Skeletal muscle cell (primary cell): Measurements from ENCODE around the gene DNHD1.

Experiments used
- DNase-seq: peaks from one replicate; pipeline ENCODE4 v3.0.0-alpha.2; 2010; ENCODE audit warnings: low read depth
- H3K4me3 ChIP-seq: 2 replicates; pipeline ENCODE4 v1.5.1; 2011; ENCODE audit warnings: low read depth, mild to moderate bottlenecking, control low read depth, low read length, moderate library complexity

DNHD1 gene

DNA sequence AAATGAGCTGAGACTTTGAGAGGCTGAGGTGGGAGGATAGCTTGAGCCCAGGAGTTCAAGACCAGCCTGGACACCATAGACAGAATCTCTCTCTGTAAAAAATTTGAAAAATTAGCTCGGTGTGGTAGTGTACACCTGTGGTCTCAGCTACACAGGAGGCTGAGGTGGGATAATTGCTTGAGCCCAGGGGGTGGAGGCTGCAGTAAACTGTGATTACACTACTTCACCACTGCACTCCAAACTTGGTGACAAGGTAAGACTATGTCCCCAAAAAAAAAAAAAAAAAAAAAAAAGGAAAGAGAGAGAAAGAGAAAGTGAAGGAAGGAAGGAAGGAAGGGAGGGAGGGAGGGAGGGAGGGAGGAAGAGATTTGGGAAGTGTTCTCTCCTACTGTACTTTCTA, 81.1 kb downstream of the DNHD1 start:
- no peak for DNase-seq
- no peak overlapping the region for H3K4me3 ChIP-seq

- DNase-seq, result no peak
- no peak overlapping the region for H3K4me3 ChIP-seq
Measured at GRCh38 chr11:6579681-6580080, 82.6 kb downstream of the DNHD1 start.

DNA sequence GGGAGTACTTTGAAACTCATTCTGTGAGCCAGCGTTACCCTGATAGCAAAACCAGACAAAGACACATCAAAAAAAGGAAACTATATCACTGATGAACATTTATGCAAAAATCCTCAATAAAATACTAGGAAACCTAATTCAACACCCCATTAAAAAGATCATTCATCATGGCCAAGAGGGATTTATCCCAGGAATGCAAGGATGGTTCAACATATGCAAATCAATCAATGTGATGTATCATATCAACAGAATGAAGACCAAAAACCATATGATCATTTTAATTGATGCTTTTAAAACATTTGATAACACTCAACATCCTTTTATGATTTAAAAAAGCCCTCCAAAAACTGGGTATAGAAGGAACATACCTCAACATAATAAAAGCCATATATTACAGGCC, 86.5 kb downstream of the DNHD1 start:
- H3K4me3 ChIP-seq, result no peak overlapping the region
- DNase-seq, result no peak

DNA sequence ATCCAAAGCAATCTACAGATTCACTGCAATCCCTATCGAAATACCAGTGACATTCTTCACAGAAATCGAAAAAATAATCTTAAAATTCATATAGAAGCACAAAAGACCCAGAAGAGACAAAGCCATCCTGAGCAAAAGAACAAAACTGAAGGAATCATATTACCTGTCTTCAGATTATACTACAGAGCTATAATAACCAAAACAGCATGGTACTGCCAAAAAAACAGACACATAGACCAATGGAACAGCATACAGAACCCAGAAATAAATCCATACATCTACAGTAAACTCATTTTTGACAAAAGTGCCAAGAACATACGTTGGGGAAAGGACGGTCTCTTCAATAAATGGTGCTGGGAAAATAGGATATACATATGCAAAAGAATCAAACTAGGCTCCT, 87.4 kb downstream of the DNHD1 start:
- H3K4me3 ChIP-seq, result no peak overlapping the region
- DNase-seq, result no peak

GRCh38 chr11:6586434-6587359, 89.6 kb downstream of the DNHD1 start:
- H3K4me3 ChIP-seq, result no peak overlapping the region
- DNase-seq, result no peak

DNA sequence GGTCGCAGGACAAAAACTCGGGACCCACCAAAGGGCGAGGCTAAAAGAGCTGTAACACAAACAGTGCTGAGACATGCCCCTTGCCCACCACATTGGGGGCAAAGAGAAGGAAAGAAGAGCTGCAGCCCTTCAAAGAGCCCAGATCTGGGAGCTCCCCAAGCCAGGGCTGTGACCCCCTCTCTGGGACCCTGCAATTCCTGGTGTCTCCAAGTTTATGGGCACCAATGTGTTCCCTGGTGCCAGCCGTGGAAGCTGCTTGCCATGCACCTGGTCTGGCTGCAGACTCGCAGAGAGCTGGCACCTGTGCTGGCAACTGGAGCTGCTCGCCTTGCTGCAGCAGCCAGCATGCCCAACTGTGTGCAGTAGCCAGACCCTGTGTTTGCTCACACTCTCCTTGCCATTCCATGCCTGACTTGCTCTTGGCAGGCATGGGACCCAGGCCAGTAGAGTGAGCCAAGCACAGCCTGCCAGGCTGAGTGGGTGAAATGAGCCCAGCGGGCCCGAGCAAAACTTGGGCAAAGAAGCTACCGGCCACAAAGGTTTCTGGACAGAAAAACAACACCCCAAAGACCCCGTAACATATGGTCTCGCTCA, 90.4 kb downstream of the DNHD1 start:
- H3K4me3 ChIP-seq, result no peak overlapping the region
- DNase-seq, result no peak

DNA sequence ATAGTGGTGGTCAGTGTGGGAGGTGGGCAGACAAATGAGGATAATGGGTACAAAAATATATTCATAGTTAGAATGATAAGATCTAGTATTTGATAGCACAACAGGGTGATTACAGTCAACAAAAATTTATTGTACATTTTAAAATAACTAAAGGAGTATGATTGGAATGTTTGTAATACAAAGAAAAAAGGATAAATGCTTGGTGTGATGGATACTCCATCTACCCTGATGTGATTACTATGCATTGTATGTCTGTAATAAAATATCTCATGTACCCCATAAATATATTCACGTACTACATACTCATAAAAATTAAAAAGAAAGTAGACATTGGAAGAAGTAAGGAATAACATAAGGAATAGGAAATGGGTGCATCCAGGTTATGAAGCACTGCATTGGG, 90.9 kb downstream of the DNHD1 start:
- H3K4me3 ChIP-seq, result no peak overlapping the region
- no peak for DNase-seq

DNA sequence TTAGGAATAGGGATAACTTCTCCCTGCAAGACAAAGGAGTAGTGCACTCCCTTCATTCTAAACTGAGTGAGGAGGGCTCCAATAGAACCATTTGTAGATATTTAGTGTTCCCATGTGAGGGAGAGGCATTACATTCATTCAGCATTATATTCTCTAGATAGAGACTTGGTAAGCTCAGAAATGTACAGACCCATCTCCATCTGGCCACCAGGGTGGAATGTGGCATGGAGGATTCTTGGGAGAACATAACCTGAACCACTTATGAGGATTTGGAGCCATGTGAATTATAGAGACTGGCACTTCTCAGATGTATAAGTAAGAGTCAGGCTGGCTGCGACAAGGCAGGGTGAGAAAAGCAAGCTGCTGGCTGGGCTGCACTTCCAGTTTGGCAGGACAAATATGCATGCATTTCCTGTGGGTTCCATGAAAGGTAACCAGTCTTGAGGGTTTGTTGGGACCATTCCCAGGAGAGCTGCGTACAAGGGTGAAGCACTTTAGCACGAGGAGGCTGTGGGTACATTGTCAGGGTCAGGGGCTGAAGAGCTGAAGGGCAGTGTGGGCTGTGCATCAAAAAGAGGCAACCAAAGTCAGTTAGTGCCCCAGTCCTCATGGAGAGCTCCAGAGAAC, 97.2 kb downstream of the DNHD1 start:
- no peak for DNase-seq
- no peak overlapping the region for H3K4me3 ChIP-seq

- no peak overlapping the region for H3K4me3 ChIP-seq
- no peak for DNase-seq
Measured at GRCh38 chr11:6596239-6596877, 99.3 kb downstream of the DNHD1 start.

DNA sequence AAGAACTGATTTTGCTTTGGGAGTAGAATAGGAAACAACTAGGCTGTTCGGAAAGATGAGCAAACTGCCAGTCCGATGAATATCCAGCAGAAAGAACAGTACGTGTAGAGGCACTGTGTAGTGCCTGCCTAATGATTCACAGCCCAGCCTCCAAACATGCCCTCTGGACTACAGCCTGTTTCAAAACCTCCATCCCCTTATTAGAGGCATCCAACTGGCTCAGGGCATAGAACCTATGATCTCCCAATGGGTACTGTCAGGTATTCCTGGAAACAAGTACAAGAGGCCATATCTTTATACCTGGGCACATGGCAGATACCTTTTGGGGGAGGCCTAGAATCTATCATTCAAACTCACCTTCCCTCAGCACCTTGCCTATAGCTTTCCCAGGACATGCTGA, 101.5 kb downstream of the DNHD1 start:
- no peak for DNase-seq
- H3K4me3 ChIP-seq, result no peak overlapping the region

- no peak for DNase-seq
- no peak overlapping the region for H3K4me3 ChIP-seq
Measured at GRCh38 chr11:6599449-6599848, 102.4 kb downstream of the DNHD1 start.

- no peak overlapping the region for H3K4me3 ChIP-seq
- no peak for DNase-seq
Measured at GRCh38 chr11:6599881-6600390, 102.9 kb downstream of the DNHD1 start.

DNA sequence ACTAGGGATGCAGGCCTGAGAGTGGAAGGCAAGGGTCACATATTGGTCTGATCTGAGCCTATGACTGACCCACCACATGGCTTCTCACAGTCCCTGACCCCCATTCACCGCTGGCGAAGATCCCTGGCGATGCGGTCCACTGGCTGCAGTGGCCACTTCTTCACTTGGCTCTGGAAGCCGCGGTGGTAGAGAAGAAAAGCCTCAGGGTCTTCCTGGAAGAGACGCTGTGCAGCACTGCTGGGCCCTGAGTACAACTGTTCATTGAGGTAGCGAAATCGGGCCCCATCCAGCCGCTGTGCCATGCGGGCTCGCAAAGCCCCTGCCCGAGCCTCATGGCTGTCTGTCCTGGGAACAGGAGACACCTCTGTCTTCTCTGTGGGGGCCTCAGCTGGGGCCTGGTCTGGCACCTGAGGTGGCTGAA, 104.0 kb downstream of the DNHD1 start:
- DNase-seq, result no peak
- H3K4me3 ChIP-seq, result no peak overlapping the region

- peak overlapping the region; percentile 92 for H3K4me3 ChIP-seq
- DNase-seq, result no peak
Measured at GRCh38 chr11:6602096-6602940, 105.2 kb downstream of the DNHD1 start.

DNA sequence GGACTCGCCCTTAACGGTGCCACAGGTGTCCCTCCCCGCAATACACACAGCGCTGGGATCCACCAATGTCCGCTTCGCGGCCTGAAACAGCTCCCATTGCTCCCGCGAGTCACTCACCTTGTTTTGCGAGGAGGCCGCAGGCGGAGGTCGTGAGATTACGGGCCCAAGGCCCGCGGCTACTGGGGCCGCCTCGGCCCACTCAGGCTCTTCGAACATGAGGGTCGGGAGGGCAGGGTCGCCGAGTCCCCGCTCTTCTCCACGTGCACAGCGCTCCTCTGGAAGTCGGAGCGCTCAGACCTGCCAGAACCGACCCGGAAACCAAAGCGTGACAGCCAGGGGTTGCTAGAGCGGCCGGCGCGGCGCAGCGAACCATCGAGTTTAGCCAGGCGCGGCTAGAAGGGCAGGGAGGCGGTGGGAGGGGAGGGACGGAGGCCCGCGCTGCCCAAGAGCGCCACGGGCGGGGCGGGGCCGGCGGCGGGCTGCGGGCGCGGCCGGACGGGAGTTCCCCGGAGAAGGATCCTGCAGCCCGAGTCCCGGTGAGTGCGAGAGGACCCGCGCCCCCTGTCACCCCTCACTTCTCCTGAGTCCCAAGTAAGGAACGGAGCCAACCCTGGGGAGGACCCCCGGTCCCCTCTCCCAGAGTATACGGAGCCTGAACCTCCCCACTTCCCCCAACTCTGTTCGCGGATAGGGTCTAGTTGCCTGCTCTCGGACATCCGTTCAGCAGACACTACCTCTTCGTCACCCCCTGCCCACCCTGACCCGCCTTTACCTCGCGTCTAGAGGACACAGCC, 106.4 kb downstream of the DNHD1 start, which contains the start of the genes ILK and RRP8:
ILK (plus strand) TSS at position 488 of the 794 bp plus-strand sequence. CDS start 498 bp downstream, outside the sequence.
RRP8 (minus strand) TSS at position 330 of the 794 bp plus-strand sequence; CDS start at position 216, 114 bp downstream.
- DNase-seq, result peak; percentile 74
- peak within 1 kb of the TSS; percentile 92 for H3K4me3 ChIP-seq

DNA sequence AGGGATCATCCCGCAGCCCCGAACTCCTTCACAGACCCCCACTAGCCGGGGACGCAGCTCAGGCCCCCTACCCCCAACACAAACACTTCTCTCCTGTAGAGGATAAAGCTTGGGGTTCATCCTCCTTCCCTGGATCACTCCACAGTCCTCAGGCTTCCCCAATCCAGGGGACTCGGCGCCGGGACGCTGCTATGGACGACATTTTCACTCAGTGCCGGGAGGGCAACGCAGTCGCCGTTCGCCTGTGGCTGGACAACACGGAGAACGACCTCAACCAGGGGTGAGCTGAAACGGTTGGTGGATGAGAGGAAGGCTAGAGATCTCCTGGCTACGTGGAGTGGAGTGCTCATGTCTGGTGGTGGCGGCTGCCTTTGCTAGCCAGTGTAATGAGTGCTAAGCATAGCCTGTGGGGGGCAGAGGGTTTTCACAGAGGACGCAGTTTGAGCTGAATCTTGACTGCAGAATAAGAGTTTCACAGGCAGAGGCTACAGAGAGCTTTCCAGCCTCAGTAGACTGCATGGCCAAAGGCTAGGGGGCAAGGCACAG, 107.1 kb downstream of the DNHD1 start:
- peak; percentile 26 for DNase-seq

GRCh38 chr11:6604790-6605189, 107.7 kb downstream of the DNHD1 start:
- H3K4me3 ChIP-seq, result peak overlapping the region; percentile 92
- no peak for DNase-seq

More for the DNA sequence above, 107.1 kb downstream of the DNHD1 start:
- H3K4me3 ChIP-seq, result peak overlapping the region; percentile 92
